Heart left ventricle (tissue), 16 donors: ENCODE measurements around the gene SIM2. TPM values are rescaled to one million over a fixed set of nuclear protein-coding genes. Genes with fewer than 3 reads are reported as not detected.

Experiments used
- ATAC-seq, 4 donors: fragments of 200-7000 bp; cut with Tn5 transposase; one replicate each; pipeline ENCODE4 v1.9.1; 2020 to 2022; ENCODE audit warnings: moderate library complexity in 4 of 4, mild to moderate bottlenecking in 3 of 4, moderate number of reproducible peaks in 1 of 4
- DNase-seq, 5 donors: peaks; one replicate each; pipeline ENCODE4 v3.0.0-alpha.2; 2020
- H3K27ac ChIP-seq, 12 donors: fragments of 200-600 bp; sonication (generic) in 4 of 12; one replicate each; pipeline versions ENCODE4 v1.5.0 to v1.8.0; 2016 to 2022; ENCODE audit warnings: mild to moderate bottlenecking in 2 of 12
- H3K27me3 ChIP-seq, 9 donors: fragments of 200-600 bp; sonication (generic) in 2 of 9; one replicate each; pipeline versions ENCODE4 v1.5.1 to v1.8.0; 2016 to 2022; ENCODE audit warnings: mild to moderate bottlenecking in 3 of 9
- H3K36me3 ChIP-seq, 9 donors: fragments of 200-600 bp; sonication (generic) in 2 of 9; one replicate each; pipeline versions ENCODE4 v1.5.0 to v1.8.0; 2018 to 2022; ENCODE audit warnings: mild to moderate bottlenecking in 2 of 9
- H3K4me1 ChIP-seq, 12 donors: fragments of 200-600 bp; sonication (generic) in 4 of 12; one replicate each; pipeline versions ENCODE4 v1.5.0 to v1.8.0; 2016 to 2022; ENCODE audit warnings: mild to moderate bottlenecking in 3 of 12
- H3K4me3 ChIP-seq, 12 donors: fragments of 200-600 bp; sonication (generic) in 4 of 12; one replicate each; pipeline versions ENCODE4 v1.5.0 to v1.8.0; 2017 to 2022; ENCODE audit warnings: mild to moderate bottlenecking in 9 of 12, moderate library complexity in 4 of 12
- H3K9me3 ChIP-seq, 12 donors: fragments of 200-600 bp; sonication (generic) in 4 of 12; one replicate each; pipeline versions ENCODE4 v1.5.0 to v1.8.0; 2016 to 2022; ENCODE audit warnings: mild to moderate bottlenecking in 1 of 12
- CTCF ChIP-seq, 12 donors: fragments of 200-600 bp; sonication (generic) in 4 of 12; IDR thresholded peaks; one replicate each; pipeline versions ENCODE4 v1.5.0 to v1.8.0; 2018 to 2022; ENCODE audit warnings: antibody characterized with exemption in 12 of 12, mild to moderate bottlenecking in 5 of 12
- POLR2A ChIP-seq, 2 donors: fragments of 450-650 bp; IDR thresholded peaks; one replicate each; pipeline ENCODE4 v1.6.1; 2017; ENCODE audit warnings: antibody characterized with exemption in 2 of 2, mild to moderate bottlenecking in 2 of 2, moderate library complexity in 2 of 2
- WGBS, 4 donors: extraction: QIAGEN DNeasy Blood & Tissue Kit in 2 of 4; methylation state at CpG; one replicate each; pipeline versions ENCODE4 v1.1.5 to v1.1.7; 2013 to 2018; 5-methylcytosine and 5-hydroxymethylcytosine counted together
- intact Hi-C, 10 donors: fragments of 100-400 bp; cut with DNase I; formaldehyde crosslinking; loops; one replicate each; pipeline versions ENCODE4 v1.11.1 to v1.14.2; 2022
- polyA plus RNA-seq, 2 donors: library from polyadenylated mRNA; stranded (reverse); fragments of 200-250 nt; gene quantifications; one replicate each; pipeline ENCODE4 v1.2.3, GENCODE V29; 2013
- total RNA-seq, 9 donors: library from RNA; depleted of rRNA in 2 of 9; stranded (reverse); fragments of >200 nt in 2 of 9; fragmentation: NEBNext Ultra II Directional in 3 of 9; extraction: Animal tissue kit (Norgen Biotek cat#: 25700) in 3 of 9; gene quantifications; one replicate each; pipeline versions ENCODE4 v1.1.0 to v1.2.4, GENCODE V29; 2016 to 2023
- donor health status: ischemic (EF 13 %, LVEDD 7.1; RV severe dilation, severe dysfunction).
- donor health status: healthy with polysubstance abuse.
- donor health status: DM: no; HTN: yes; CAD: no.
- donor health status: DM: no; HTN: no; CAD: no.
- donor health status: ischemic (EF 25% LVEDD 6.9; RV normal size, moderate dysfunction).
- donor health status: ischemic (EF 25% LVEDD 5.7; RV mildly dilated, moderate dysfunction).
- donor health status: healthy.
- donor health status: DM: yes; HTN: yes; CAD: no.
- donor health status: ischemic (EF 35%, LVEDD 5.7; RV mildly dilated, moderate dysfunction).
- donor health status: nonischemic (EF 11% LVEDD 7.7; RV severe dilation, severe dysfunction).
- donor health status: DM: yes; HTN: yes; CAD: no.
- donor health status: PGD.
- donor health status: ischemic (EF 29% LVEDD 5.4; RV normal size, mild dysfunction).
- donor health status: nonischemic (EF 23%, LVEDD 6.1; RV moderate dilation, normal function).

SIM2 gene
- total and polyA plus RNA-seq, 11 donors, result 0.01 to 0.88 (median 0.15) TPM; not detected in 8

DNA sequence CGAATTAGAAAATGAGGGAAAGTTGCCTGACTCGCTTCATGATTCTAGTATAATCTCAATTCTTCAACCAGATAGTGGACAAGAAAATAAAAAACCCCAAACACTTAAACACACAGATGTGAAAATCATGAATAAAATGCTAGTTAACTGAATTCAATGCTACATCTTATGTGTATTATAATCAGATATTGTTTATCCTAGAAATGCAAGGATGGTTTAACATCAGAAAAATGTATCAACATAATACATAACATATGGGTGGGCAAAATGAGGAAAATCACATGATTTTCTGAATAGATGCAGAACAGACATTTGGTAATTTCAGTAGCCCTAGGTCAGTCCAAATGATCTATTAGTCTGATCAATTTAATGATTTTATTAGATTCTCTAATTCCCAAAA, 97.2 kb downstream of the SIM2 start:
- TF ChIP-seq CTCF (IDR thresholded peaks at IDR 0.05) (no peak), POLR2A (IDR thresholded peaks at IDR 0.05) (no peak)
- Histone ChIP-seq H3K4me3 (no peak overlapping the region), H3K36me3 (no peaks in the 10 kb centered on the region), H3K27ac (no peak overlapping the region), H3K27me3 (no peaks in the 10 kb centered on the region), H3K9me3 (peaks cover 0 to 37% (median 7%) of the 10 kb centered on the region in 12 donors), H3K4me1 (peaks cover 0 to 5% (median 0%) of the 10 kb centered on the region in 12 donors)
- 93 to 98% (median 96%) methylated on average over 2 of the region's 2 CpGs for WGBS, 4 donors
- intact Hi-C loops, result no loop called here
- DNase-seq (no peak), ATAC-seq (no peak)

DNA sequence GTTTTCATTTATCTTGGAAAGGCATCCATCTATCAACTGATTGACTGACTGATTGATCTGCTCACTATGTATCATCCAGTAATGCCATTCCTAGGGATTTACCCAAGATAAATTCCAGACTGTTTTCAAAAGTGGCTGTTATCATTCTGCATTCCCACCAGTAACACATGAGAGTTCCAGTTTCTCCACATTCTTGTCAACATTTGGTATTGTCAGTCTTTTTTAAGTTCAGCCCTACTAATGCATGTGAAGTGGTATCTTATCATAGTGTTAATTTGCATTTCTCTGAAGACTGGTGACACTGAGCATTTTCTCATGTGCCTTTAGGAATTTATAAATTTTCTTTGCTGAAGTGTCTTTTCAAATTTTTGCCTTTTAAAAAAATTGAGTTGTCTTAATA, 99.6 kb downstream of the SIM2 start:
- intact Hi-C loops, result no loop called here
- peaks cover 0 to 37% (median 7%) of the 10 kb centered on the region in 12 donors for H3K9me3 ChIP-seq
- H3K27ac ChIP-seq, result no peak overlapping the region
- no peaks in the 10 kb centered on the region for H3K4me1 ChIP-seq
- no peaks in the 10 kb centered on the region for H3K27me3 ChIP-seq
- no peak for ATAC-seq
- no peak for DNase-seq
- H3K36me3 ChIP-seq, result no peaks in the 10 kb centered on the region
- no peak overlapping the region for H3K4me3 ChIP-seq
- TF ChIP-seq POLR2A (IDR thresholded peaks at IDR 0.05), result no peak
- TF ChIP-seq CTCF (IDR thresholded peaks at IDR 0.05), result no peak

Other genes starting within 250 kb of the SIM2 start
- gene CLDN14, start 219.0 kb upstream of the SIM2 start, total RNA-seq, result not detected
- gene CLDN14, start 219.0 kb upstream of the SIM2 start, polyA plus RNA-seq, result not detected